ENCODE measurements around the gene MTARC2. TPM values are rescaled to one million over a fixed set of nuclear protein-coding genes. Genes with fewer than 3 reads are reported as not detected.

MTARC2 gene
- total and polyA plus RNA-seq, 2 of the 13 experiments (the other 11 are each of a cell fraction or from before 2014, with no cell fraction given), result 8.5 to 10.1 TPM

DNA sequence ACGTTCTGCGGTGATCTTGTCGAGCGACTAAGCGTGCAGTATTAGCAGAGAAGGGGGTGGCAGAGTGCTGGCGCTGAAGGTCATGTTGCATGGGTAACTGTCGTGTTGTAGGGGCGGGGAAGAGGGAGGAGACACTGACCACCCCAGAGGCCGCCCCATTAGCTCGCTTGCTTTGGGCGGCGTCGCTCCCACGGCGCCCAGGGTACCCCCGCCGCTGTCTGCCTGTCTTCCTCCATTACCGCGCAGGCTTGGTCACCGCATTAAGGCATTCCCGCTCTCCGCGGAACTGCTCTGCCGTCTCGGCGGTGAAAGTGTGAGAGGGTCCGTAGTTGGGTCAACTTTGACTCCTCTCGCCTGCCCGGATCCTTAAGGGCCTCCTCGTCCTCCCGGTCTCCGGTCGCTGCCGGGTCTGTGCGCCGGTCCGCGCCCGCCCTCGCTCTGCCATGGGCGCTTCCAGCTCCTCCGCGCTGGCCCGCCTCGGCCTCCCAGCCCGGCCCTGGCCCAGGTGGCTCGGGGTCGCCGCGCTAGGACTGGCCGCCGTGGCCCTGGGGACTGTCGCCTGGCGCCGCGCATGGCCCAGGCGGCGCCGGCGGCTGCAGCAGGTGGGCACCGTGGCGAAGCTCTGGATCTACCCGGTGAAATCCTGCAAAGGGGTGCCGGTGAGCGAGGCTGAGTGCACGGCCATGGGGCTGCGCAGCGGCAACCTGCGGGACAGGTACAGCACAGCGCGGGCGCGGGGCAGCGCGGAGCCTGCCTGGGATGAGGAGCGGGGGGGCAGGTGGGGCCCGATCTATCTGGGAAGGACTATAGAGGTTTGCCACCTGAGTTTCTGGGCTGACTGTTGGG lies at the start of gene MTARC2 (continued):
- TF ChIP-seq, protein P1, sequence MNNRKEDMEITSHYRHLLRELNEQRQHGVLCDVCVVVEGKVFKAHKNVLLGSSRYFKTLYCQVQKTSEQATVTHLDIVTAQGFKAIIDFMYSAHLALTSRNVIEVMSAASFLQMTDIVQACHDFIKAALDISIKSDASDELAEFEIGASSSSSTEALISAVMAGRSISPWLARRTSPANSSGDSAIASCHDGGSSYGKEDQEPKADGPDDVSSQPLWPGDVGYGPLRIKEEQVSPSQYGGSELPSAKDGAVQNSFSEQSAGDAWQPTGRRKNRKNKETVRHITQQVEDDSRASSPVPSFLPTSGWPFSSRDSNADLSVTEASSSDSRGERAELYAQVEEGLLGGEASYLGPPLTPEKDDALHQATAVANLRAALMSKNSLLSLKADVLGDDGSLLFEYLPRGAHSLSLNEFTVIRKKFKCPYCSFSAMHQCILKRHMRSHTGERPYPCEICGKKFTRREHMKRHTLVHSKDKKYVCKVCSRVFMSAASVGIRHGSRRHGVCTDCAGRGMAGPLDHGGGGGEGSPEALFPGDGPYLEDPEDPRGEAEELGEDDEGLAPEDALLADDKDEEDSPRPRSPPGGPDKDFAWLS (CRISPR knock-in tag; IDR thresholded peaks at IDR 0.05; ENCODE audit: borderline replicate concordance), result no peak
- TF ChIP-seq ZNF30 (CRISPR knock-in tag; IDR thresholded peaks at IDR 0.05), result no peak
- peak; percentile 83 for TF ChIP-seq ZFY (CRISPR knock-in tag; IDR thresholded peaks at IDR 0.05)
- TF ChIP-seq, protein P2, sequence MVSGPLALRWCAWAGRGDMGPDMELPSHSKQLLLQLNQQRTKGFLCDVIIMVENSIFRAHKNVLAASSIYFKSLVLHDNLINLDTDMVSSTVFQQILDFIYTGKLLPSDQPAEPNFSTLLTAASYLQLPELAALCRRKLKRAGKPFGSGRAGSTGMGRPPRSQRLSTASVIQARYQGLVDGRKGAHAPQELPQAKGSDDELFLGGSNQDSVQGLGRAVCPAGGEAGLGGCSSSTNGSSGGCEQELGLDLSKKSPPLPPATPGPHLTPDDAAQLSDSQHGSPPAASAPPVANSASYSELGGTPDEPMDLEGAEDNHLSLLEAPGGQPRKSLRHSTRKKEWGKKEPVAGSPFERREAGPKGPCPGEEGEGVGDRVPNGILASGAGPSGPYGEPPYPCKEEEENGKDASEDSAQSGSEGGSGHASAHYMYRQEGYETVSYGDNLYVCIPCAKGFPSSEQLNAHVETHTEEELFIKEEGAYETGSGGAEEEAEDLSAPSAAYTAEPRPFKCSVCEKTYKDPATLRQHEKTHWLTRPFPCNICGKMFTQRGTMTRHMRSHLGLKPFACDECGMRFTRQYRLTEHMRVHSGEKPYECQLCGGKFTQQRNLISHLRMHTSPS (CRISPR knock-in tag; IDR thresholded peaks at IDR 0.05; ENCODE audit: low read depth), result peak; percentile 33; the same call in 1 of the 2 replicates
- peak; percentile 71; the same call in 1 of the 2 replicates for TF ChIP-seq ZNF3 (CRISPR knock-in tag; IDR thresholded peaks at IDR 0.05)
- no peak for TF ChIP-seq MAFG (CRISPR knock-in tag; IDR thresholded peaks at IDR 0.05)
- no peak for TF ChIP-seq ZMYM3 (CRISPR knock-in tag; IDR thresholded peaks at IDR 0.05)
- TF ChIP-seq POLR2AphosphoS5 (IDR thresholded peaks at IDR 0.05; ENCODE audit: low read depth, low read length), result peak; percentile 76
- peak; percentile 51 for TF ChIP-seq HNF4A (CRISPR knock-in tag; IDR thresholded peaks at IDR 0.05)
- TF ChIP-seq ZEB1 (IDR thresholded peaks at IDR 0.05; ENCODE audit: insufficient replicate concordance, low read depth), result no peak
- no peak for TF ChIP-seq MNT (IDR thresholded peaks at IDR 0.05)
- TF ChIP-seq ZNF615 (CRISPR knock-in tag; IDR thresholded peaks at IDR 0.05; ENCODE audit: borderline replicate concordance), result no peak
- TF ChIP-seq, protein P3, sequence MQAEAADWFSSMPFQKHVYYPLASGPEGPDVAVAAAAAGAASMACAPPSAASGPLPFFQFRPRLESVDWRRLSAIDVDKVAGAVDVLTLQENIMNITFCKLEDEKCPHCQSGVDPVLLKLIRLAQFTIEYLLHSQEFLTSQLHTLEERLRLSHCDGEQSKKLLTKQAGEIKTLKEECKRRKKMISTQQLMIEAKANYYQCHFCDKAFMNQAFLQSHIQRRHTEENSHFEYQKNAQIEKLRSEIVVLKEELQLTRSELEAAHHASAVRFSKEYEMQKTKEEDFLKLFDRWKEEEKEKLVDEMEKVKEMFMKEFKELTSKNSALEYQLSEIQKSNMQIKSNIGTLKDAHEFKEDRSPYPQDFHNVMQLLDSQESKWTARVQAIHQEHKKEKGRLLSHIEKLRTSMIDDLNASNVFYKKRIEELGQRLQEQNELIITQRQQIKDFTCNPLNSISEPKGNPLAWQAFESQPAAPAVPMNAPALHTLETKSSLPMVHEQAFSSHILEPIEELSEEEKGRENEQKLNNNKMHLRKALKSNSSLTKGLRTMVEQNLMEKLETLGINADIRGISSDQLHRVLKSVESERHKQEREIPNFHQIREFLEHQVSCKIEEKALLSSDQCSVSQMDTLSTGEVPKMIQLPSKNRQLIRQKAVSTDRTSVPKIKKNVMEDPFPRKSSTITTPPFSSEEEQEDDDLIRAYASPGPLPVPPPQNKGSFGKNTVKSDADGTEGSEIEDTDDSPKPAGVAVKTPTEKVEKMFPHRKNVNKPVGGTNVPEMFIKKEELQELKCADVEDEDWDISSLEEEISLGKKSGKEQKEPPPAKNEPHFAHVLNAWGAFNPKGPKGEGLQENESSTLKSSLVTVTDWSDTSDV (CRISPR knock-in tag; IDR thresholded peaks at IDR 0.05), result no peak
- TF ChIP-seq DNMT3B (CRISPR knock-in tag; conservative IDR thresholded peaks at IDR 0.05), result no peak
- TF ChIP-seq, protein P4, sequence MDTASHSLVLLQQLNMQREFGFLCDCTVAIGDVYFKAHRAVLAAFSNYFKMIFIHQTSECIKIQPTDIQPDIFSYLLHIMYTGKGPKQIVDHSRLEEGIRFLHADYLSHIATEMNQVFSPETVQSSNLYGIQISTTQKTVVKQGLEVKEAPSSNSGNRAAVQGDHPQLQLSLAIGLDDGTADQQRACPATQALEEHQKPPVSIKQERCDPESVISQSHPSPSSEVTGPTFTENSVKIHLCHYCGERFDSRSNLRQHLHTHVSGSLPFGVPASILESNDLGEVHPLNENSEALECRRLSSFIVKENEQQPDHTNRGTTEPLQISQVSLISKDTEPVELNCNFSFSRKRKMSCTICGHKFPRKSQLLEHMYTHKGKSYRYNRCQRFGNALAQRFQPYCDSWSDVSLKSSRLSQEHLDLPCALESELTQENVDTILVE (CRISPR knock-in tag; IDR thresholded peaks at IDR 0.05), result no peak
- TF ChIP-seq ZNF260 (CRISPR knock-in tag; IDR thresholded peaks at IDR 0.05; ENCODE audit: borderline replicate concordance, low read depth), result peak; percentile 54; the same call in 1 of the 2 replicates
- no peak for TF ChIP-seq HOXD1 (CRISPR knock-in tag; IDR thresholded peaks at IDR 0.05)
- no peak for TF ChIP-seq RBM22 (optimal IDR thresholded peaks at IDR 0.05; ENCODE audit: low read length)
- peak; percentile 62; the same call in 1 of the 2 replicates for TF ChIP-seq ZNF547 (CRISPR knock-in tag; IDR thresholded peaks at IDR 0.05)
- TF ChIP-seq JARID2 (CRISPR knock-in tag; IDR thresholded peaks at IDR 0.05; ENCODE audit: insufficient replicate concordance), result no peak
- TF ChIP-seq ZNF34 (CRISPR knock-in tag; IDR thresholded peaks at IDR 0.05; ENCODE audit: borderline replicate concordance), result 0 out of 2 replicates have a peak, but pooled peaks have one; percentile 39

Measured in HepG2 (cell line).